ENCODE data around the gene GRK3.

Gene GRK3

GRCh38 chr22:25712661-25713400 is 148.4 kb downstream of the GRK3 start:
- Histone ChIP-seq H3K4me3 (no peak overlapping the region), H3K27ac (no peak overlapping the region)

GRCh38 chr22:25714070-25714469 is 149.6 kb downstream of the GRK3 start:
- Histone ChIP-seq H3K27ac (no peak overlapping the region), H3K4me3 (no peak overlapping the region)

DNA sequence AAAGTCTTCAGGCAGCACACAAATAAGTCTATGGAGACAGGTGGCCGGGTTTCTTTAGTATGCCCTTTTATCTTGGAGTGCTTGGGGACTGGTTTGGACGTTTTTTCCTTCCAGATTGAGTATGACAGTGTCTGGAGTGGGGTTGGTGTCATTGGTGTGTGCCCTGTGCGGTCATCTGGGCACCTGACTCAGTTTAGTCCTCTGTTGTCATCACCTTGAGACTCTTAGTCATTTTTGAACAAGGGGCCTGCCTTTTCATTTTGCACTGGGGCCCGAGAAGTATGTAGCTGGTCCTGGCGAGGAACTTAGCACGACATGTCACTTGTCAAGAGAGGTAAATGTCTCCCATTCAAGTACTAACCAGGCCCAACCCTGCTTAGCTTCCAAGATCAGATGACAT is 150.3 kb downstream of the GRK3 start:
- Histone ChIP-seq H3K4me3 (no peak overlapping the region), H3K27ac (no peak overlapping the region)

DNA sequence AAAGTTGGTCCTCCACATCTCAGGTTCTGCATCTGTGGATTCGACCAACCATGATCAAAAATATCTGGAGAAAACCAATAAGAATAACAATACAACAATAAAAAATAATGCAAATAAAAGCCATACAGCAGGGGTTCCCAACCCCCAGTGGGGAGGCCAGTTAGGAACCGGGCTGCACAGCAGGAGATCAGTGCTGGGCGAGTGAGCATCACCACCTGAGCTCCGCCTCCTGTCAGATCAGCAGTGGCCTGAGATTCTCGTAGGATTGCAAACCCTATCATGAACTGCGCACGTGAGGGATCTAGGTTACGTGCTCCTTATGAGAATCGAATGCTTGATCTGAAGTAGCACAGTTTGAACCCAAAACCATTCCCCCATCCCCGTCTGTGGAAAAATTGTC is 152.2 kb downstream of the GRK3 start:
- Histone ChIP-seq H3K4me3 (no peak overlapping the region), H3K27ac (no peak overlapping the region)

- H3K27ac ChIP-seq, result no peak overlapping the region
- no peak overlapping the region for H3K4me3 ChIP-seq
These were observed 153.8 kb downstream of the GRK3 start for GRCh38 chr22:25718135-25718840.

DNA sequence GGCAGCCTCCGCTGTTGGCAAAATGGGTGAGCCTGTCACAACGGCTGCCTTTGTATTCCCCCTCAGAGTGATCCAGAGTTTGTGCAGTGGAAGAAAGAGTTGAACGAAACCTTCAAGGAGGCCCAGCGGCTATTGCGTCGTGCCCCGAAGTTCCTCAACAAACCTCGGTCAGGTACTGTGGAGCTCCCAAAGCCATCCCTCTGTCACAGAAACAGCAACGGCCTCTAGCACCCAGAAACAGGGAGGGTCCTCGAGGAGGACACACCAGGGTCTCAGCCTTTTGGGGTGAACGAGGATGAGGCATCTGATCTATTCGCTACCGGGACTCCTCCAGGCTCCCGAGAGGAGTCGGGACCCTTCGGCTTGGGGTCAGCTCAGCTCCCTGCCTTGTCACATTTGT is 157.7 kb downstream of the GRK3 start:
- Histone ChIP-seq H3K27ac (no peak overlapping the region), H3K4me3 (no peak overlapping the region)

DNA sequence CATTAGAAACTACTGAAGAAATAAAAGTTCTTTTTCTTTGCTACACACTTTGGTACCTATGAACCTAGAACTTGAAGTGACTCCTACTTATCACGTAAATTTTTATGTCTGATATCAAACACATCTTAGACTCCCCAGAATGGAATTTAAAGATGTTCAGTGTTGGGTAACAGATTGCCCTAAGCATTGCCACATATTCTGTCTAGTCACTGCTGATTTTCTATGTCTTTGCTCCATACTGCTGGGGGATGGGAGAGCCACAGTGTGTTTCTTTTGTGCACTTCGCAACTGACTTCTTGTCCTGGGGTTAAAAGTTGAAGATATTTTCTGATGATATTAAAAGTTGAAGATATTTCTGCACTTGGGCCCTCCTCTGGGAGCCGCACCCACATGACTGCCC is 158.2 kb downstream of the GRK3 start:
- no peak overlapping the region for H3K27ac ChIP-seq

GRCh38 chr22:25726241-25726640 is 161.8 kb downstream of the GRK3 start:
- Histone ChIP-seq H3K4me3 (no peak overlapping the region), H3K27ac (no peak overlapping the region)

More for the DNA sequence above, 158.2 kb downstream of the GRK3 start:
- H3K4me3 ChIP-seq, result no peak overlapping the region

GRCh38 chr22:25728071-25728470 is 163.6 kb downstream of the GRK3 start:
- no peak overlapping the region for H3K4me3 ChIP-seq
- no peak overlapping the region for H3K27ac ChIP-seq

DNA sequence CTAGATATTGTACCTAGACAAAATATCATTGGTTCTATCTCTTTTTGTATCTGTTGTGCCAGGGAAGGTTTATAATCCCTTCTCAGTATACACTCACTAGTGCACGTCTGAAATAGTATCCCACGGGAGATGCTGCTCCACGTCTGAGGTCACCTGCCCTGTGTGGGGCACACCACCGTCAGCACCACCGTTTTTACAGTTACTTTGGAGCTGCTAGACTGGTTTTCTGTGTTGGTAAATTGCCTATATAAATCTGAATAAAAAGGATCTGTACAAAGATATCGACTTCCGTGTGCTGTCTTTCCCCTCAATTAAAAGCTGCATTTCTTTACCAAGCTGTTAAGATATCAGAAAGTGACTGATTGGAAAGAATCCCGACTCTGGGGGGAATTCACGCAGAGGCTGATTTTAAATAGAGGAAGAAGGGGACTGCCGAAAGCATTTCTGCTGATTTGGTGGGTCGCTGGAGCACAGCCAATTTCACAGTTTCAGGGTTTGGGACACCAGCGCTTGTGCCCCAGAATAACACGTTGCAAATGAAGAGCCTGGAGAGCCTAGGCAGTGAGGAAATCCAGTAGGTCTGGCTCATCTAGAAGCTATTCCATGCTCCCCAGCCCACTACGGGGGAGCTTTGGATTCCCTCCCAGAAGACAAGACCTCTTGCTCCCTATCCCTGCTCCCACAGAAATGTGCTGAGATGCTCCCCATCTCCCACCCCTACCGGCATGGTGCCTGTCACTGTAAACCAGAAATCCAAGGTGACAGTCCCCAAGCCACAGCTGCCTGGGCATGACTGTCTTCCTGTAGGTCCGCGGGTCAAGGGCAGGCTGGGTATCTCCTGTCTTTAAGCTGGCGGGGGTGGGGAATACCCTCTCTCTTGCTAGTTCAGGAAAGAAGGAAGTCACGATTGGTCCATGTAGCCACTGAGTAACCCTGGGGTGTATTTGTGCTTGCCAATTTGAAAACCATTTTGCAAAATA is 164.8 kb downstream of the GRK3 start:
- Histone ChIP-seq H3K27ac (no peak overlapping the region), H3K4me3 (no peak overlapping the region)

DNA sequence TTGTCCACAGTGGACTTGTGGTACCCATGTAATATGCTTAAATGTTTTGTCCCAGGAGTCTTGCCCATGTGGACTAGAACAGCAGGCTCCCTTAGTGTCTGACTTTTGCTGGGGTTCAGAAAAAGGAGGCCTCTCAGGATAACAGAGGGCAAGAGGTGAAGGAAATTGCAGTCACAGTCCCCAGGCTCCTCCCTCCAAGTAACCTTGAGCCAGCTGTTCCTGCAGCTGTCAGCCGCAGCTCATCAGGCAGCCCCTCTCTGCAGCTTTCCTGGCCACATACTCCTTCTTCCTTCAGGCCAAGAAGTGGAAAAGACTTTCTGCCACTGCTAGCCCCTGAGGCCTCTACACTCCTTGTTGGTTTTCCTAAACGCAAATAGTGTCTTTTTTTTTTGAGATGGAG is 171.2 kb downstream of the GRK3 start:
- Histone ChIP-seq H3K4me3 (no peak overlapping the region), H3K27ac (no peak overlapping the region)

- Histone ChIP-seq H3K27ac (no peak overlapping the region), H3K4me3 (no peak overlapping the region)
These were observed 172.0 kb downstream of the GRK3 start for GRCh38 chr22:25736378-25737011.

DNA sequence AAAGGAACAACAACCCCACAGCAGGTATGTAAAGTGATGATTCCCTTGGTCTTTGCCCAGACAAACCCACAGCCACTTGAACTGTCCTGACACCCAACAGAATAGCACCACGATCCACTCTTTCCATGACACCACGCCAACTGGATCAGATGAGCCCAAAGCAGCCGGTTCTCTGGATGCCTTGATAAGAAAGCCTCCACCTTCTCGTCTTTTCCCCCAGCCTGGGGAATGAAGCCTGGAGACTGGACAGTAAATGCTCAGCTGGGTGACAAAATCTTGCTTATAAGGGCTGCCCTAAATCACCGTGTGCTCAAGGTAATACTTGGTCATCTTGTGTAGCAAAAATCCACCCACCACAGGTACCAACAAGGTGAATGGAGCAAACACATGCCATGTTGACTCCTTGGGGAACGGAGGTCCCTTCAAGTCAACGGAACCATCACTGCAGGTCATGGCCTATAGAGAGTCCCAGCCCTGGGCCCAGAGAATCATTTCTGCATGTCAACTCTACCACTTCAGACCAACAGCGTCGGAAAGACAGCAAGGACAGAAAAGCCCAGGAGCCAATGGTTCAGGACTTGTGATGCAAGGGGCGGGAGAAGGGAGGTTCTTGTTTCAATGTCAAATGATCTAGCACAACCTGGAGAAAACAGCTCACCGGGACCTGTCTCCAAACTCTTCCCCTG is 175.3 kb downstream of the GRK3 start:
- Histone ChIP-seq H3K27ac (no peak overlapping the region), H3K4me3 (no peak overlapping the region)

GRCh38 chr22:25741692-25742626 is 177.5 kb downstream of the GRK3 start, which contains the start of gene MYO18B:
TSS of gene MYO18B (plus strand) at chr22:25742188. CDS start at chr22:25761093, 18,905 bp downstream.
- H3K27ac ChIP-seq, result no peak within 1 kb of the TSS
- no peak within 1 kb of the TSS for H3K4me3 ChIP-seq

GRCh38 chr22:25742918-25743708 is 178.6 kb downstream of the GRK3 start:
- H3K27ac ChIP-seq, result no peak overlapping the region

DNA sequence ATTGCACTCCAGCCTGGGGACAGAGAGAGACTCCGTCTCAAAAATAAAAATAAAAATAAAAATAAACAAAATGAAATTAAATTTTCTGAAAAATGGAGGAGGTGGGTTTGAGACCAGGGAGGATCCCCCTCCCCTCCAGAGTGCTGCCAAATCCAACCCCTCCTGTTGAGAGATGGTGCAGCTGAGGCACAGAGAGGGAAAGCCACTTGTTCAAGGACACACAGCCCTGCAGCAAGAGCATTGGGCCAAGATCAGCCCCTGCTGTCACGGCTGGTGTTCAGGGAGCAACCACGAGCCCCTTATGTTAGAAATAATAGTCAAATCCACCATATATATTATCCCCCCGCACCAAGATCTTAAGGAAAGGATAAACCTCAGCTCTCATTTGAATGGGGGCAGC is 180.2 kb downstream of the GRK3 start:
- no peak overlapping the region for H3K4me3 ChIP-seq
- no peak overlapping the region for H3K27ac ChIP-seq

More at GRCh38 chr22:25742918-25743708, 178.6 kb downstream of the GRK3 start:
- no peak overlapping the region for H3K4me3 ChIP-seq

- Histone ChIP-seq H3K4me3 (no peak overlapping the region), H3K27ac (no peak overlapping the region)
These were observed 181.0 kb downstream of the GRK3 start for GRCh38 chr22:25745341-25746011.
